NCI-H345 treated with DMSO at 0.1 percent for 48 hours (cell line): ENCODE data around the gene UHRF2.
"Not testable (repeated sequence)": the region's sequence is repeated elsewhere in the genome, so short reads cannot be mapped to it uniquely, and the experiment has no call there.

Experiments
- DNase-seq: peaks from one replicate; lab custom pipeline; 2025; ENCODE audit not compliant: unreplicated experiment; lab: John Stamatoyannopoulos, UW

UHRF2 gene

DNA sequence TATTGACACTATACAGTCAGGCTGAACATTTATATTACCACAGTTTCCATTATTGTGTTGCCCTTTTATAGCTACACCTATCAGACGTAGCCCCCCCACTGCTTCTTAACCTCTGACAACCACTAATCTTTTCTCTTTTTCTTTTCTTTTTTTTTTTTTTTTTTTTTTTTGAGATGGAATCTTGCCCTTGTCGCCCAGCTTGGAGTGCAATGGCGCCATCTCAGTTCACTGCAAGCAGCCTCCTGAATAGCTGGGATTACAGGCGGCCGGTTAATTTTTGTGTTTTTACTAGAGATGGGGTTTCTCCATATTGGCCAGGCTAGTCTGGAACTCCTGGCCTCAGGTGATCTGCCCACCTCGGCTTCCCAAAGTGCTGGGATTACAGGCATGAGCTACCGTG is 75.4 kb downstream of the UHRF2 start:
- no peak for DNase-seq

DNA sequence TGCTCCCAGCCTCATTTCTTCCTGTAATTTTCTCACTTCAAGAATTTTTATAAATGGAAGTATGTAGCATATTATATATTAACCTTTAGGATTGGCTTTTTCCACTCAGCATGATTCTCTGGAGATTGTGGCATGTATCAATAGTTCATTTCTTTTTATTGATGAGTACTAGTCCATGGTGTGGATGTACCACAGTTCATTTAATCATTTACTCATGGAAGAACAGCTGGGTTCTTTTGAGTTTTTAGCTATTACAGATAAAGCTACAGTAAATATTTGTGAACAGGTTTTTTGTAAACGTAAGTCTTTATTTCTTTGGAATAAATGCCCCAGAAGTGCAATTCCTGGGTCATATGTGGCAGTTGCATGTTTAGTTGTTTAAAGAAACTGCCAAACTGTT is 76.1 kb downstream of the UHRF2 start:
- no peak for DNase-seq

- DNase-seq = no peak
These were observed 77.9 kb downstream of the UHRF2 start for GRCh38 chr9:6490863-6491262.

DNA sequence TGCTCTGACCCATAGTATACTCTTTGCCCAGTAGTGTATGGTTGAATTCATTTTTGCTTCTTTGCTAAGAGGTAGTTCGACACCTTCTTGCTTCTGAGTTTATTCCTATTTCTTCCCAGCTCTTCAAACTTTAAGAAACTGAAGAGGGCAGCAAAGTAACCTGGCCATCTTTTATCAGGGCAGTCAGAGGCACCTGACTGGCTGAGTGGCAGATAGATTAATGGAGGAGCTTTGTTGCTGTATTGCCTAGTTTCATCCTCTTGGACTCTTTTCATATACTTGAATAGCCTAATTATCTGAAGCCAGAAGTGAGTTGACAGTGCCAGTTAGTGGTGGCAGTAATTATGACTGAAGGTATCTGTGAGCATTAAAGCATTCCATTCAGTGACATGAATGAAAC is 82.5 kb downstream of the UHRF2 start:
- no peak for DNase-seq

DNA sequence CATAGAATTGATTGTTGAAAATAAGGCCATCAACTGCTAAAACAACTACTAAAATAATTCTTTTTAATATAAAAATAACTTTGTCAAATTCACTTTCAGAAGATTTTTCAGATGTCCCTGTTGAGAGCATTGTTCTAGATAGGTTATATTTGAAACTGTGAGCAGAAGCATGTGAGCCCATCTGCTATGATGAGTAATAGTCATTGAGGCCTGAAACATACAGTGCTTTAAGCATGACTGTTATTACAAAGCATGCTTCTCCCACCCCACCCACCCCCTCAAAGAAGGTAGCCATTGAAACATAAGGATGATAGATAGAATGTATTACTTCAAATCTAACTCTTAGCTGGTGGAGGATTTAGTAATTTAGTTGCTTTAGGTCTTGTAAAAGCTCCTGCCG is 86.0 kb downstream of the UHRF2 start:
- DNase-seq = no peak

GRCh38 chr9:6501526-6502210 is 88.7 kb downstream of the UHRF2 start:
- no peak for DNase-seq

- no peak for DNase-seq
These were observed 89.4 kb downstream of the UHRF2 start for GRCh38 chr9:6502399-6502798.

DNA sequence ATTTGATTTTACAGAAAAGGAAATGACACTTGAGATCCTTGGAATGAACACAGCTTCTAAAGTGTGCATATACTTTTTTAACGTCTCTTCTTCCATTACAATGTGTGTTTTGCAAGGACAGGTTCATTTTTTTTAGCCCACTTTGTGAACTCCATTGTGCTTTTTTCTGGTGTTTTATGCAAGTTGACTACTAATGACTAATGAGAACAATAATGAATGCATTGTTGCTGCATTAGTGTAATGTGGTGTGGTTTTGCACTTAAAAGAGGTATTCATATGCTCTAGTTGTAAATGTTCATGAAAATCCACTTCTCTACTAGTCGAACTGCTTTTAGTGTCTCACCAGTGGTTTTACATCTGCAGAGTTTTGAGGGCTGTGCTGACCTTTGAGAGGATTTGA is 93.6 kb downstream of the UHRF2 start:
- DNase-seq = no peak

GRCh38 chr9:6512085-6512657 is 99.2 kb downstream of the UHRF2 start:
- no peak for DNase-seq

DNA sequence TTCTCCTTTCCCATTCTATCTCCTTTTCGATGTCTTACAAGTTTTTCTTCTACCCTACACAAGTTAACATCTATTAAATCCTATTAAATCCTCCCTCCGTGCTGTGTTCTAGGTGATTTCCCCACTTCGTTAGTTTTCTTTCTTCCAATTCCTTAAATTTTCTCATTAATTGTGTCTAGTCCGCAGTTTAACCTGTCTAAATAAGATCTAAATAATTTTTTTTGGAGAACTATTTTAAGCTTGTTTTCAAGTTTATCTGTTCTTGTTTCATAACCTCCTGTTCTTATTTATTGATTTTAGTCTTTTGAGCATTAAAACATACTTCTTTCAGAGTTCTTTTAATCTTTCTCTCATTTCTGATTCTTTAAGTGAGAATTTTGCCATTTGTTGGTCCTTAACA is 109.3 kb downstream of the UHRF2 start:
- no peak for DNase-seq

GRCh38 chr9:6525326-6526045 is 112.5 kb downstream of the UHRF2 start:
- no peak for DNase-seq

- no peak for DNase-seq
These were observed 122.6 kb downstream of the UHRF2 start for GRCh38 chr9:6535594-6535993.

DNA sequence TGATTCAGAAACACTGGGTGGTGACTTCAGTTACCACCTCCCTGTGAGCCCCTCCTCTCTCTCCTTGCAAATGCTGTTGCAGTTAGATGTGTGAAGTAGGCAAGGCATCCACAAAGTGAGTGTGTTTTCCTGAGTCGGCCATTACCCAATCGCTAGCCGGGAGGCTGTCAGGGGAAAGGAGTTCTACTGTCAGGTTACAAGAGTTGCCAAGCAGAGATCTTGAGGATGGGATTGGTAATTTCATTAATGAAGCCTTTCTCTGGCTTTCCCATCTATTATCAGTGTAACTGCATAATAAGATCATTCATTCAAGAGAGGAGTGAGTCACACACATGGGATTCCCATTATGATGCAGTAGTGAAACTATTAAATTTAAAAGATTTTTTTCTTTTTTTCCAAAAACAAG is 125.7 kb downstream of the UHRF2 start:
- no peak for DNase-seq

GRCh38 chr9:6542617-6543016 is 129.6 kb downstream of the UHRF2 start:
- DNase-seq = not testable (repeated sequence)

DNA sequence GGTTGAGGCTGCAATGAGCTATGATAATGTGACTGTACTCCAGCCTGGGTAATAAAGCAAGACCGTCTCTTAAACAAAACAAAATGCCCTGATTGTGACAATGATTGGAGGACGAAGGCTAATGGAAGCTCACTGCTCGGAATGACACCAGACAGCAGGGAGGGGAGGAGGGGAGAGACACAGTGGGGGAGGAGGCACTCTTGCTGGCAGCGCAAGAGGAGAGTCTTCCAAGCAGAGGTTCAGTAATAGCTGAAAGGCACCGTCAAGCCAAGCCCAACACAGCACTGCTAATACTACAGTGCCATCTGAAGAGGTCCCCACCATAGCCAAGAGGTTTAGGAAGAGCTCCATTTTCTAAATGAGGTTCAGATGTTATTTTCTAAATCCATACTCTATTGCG is 130.2 kb downstream of the UHRF2 start:
- no peak for DNase-seq

DNA sequence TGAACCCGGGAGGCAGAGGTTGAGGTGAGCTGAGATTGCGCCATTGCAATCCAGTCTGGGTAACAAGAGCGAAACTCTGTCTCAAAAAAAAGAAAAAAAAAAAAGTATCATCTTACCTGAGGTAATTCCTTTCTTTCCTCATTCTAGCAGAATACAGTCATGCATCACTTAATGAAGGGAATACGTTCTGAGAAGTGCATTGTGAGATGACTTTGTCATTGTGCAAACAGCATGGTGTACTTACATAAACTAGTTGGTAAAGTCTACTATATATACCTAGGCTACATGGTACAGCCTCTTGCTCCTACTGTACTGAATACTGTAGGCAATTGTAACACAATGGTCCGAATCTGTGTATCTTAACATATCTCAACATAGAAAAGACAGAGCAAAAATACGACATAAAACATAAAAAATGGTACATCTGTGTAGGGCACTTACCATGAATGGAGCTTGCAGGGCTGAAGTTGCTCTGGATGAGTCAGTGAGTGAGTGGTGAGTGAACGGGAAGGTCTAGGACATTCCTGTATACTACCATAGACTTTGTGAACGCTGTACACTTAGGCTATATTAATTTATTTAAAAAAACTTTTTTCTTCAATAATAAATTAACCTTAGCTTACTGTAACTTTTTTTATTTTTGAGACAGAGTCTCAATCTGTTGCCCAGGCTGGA is 132.2 kb downstream of the UHRF2 start:
- DNase-seq = no peak

GRCh38 chr9:6549106-6549800 is 136.3 kb downstream of the UHRF2 start:
- peak; percentile 86 for DNase-seq

- no peak for DNase-seq
These were observed 138.1 kb downstream of the UHRF2 start for GRCh38 chr9:6551136-6551535.

- peak; percentile 21 for DNase-seq
These were observed 139.0 kb downstream of the UHRF2 start for GRCh38 chr9:6552033-6552432.

GRCh38 chr9:6552498-6553121 is 139.6 kb downstream of the UHRF2 start:
- no peak for DNase-seq

- no peak for DNase-seq
These were observed 140.9 kb downstream of the UHRF2 start for GRCh38 chr9:6553866-6554265.
